ENCODE data around the gene CLDN19. TPM values are rescaled to one million over a fixed set of nuclear protein-coding genes. Genes with fewer than 3 reads are reported as not detected.

The CLDN19 gene
- total and polyA plus RNA-seq, 2 of the 8 experiments (the other 6 are each of a cell fraction or from before 2014, with no cell fraction given) = 9.7 to 17.2 TPM

GRCh38 chr1:42737986-42738677, 1.9 kb downstream of the CLDN19 start:
- Histone ChIP-seq H2BK5ac (ENCODE audit: low read depth, low read length) (no peak overlapping the region; the same call in 1 of the 2 replicates), H2BK20ac (ENCODE audit: low read length) (no peak overlapping the region), H3K79me2 (ENCODE audit: control insufficient read depth in 1 of 2, insufficient read depth in 2 of 2, low read length in 2 of 2) (no peaks in the 10 kb centered on the region), H3K4ac (replicated peaks; ENCODE audit: insufficient read length, low read depth, low read length) (no peak overlapping the region), H3K4me3 (ENCODE audit: extremely low read depth in 1 of 4, insufficient read depth in 2 of 4, low read depth in 3 of 4, low read length in 4 of 4) (no peak overlapping the region), H2BK120ac (replicated peaks; ENCODE audit: low read depth, low read length) (no peak overlapping the region), H2BK15ac (ENCODE audit: low read length) (no peak overlapping the region), H4K5ac (ENCODE audit: insufficient read length, low read depth, low read length) (no peak overlapping the region), H3K9ac (replicated peaks in 1 of 4; ENCODE audit: extremely low read depth in 1 of 4, low read depth in 3 of 4, low read length in 3 of 4) (no peak overlapping the region), H3K14ac (ENCODE audit: insufficient read length) (no peak overlapping the region), H3K36me3 (ENCODE audit: control insufficient read depth in 2 of 4, insufficient read depth in 4 of 4, low read length in 3 of 4) (no peaks in the 10 kb centered on the region), H2AFZ (ENCODE audit: low read length) (no peak overlapping the region), H2AK5ac (ENCODE audit: low read depth, low read length) (no peak overlapping the region), H4K20me1 (replicated peaks in 1 of 2; ENCODE audit: control insufficient read depth in 1 of 2, insufficient read depth in 2 of 2, low read length in 2 of 2) (peaks cover 0 to 4% of the 10 kb centered on the region in 2 experiments), H2BK12ac (ENCODE audit: low read depth, low read length) (no peak overlapping the region), H3K4me2 (ENCODE audit: insufficient read depth in 1 of 2, low read depth in 2 of 2, low read length in 2 of 2) (no peak overlapping the region; a peak in 1 of 4 replicates), H3K9me3 (ENCODE audit: insufficient read depth in 2 of 2, low read depth in 1 of 2, low read length in 1 of 2) (no peaks in the 10 kb centered on the region), H3K56ac (replicated peaks; ENCODE audit: insufficient read length, low read depth, low read length) (no peak overlapping the region), H3K4me1 (replicated peaks in 1 of 4; ENCODE audit: control insufficient read depth in 3 of 4, insufficient read depth in 4 of 4, low read length in 3 of 4) (peaks cover 0 to 41% (median 28%) of the 10 kb centered on the region in 4 experiments; a peak in 6 of 7 replicates), H4K91ac (replicated peaks; ENCODE audit: insufficient read length, low read length) (peak overlapping the region; percentile 49), H3K18ac (ENCODE audit: extremely low read depth, low read length) (no peak overlapping the region), H3K27me3 (replicated peaks in 1 of 4; ENCODE audit: control insufficient read depth in 3 of 4, extremely low read depth in 1 of 4, insufficient read depth in 3 of 4, low read length in 3 of 4) (no peaks in the 10 kb centered on the region), H3K23me2 (ENCODE audit: low read depth, low read length) (peaks cover 5% of the 10 kb centered on the region; the same call in 1 of the 2 replicates), H3K23ac (ENCODE audit: insufficient read length) (no peak overlapping the region), H3K27ac (ENCODE audit: low read depth, low read length) (no peak overlapping the region), H3K79me1 (ENCODE audit: low read depth, low read length) (peaks cover 3% of the 10 kb centered on the region; the same call in 1 of the 2 replicates), H4K8ac (ENCODE audit: extremely low read depth, insufficient read depth, low read length) (no peak overlapping the region)
- WGBS, 2 experiments (ENCODE audit: extremely low coverage in 1 of 2, insufficient coverage in 1 of 2, insufficient read length in 1 of 2, insufficient replicate concordance in 2 of 2, low coverage in 1 of 2, low lambda C conversion rate in 2 of 2, missing lambda C conversion rate in 1 of 2) = 95% methylated on average over 16 of the region's 21 CpGs; no CpG with 5 or more reads in 1 of the 2 experiments
- POLR2A ChIA-PET (ENCODE audit: partially characterized antibody) = interaction anchor here (2.2 kb wide), 1 partner anchor 56 kb away, joined by 7 read pairs; the partner anchor contains the start of gene YBX1
- DNase-seq (ENCODE audit: low read depth in 1 of 2, low spot score in 2 of 2) (no peak), FAIRE-seq (no peak)
- CTCF ChIA-PET (ENCODE audit: partially characterized antibody) = interaction anchor here (0.9 to 6.4 kb wide), 5 partner anchors 8 to 17 kb away, joined by 3 to 62 read pairs (median 3); no protein-coding TSS in a partner anchor
- TF ChIP-seq KDM4A (IDR thresholded peaks at IDR 0.05; ENCODE audit: low read depth, low read length, severe bottlenecking) (no peak), TEAD4 (IDR thresholded peaks at IDR 0.05; ENCODE audit: low read depth, low read length) (no peak), RBBP5 (IDR thresholded peaks at IDR 0.05; ENCODE audit: borderline replicate concordance, low read depth, low read length) (no peak), USF2 (IDR thresholded peaks at IDR 0.05; ENCODE audit: low read length) (no peak), CEBPB (IDR thresholded peaks at IDR 0.05; ENCODE audit: low read depth, low read length) (no peak), NANOG (IDR thresholded peaks at IDR 0.05; ENCODE audit: insufficient read depth, low read depth, low read length, poor library complexity, severe bottlenecking) (no peak), JUND (IDR thresholded peaks at IDR 0.05; ENCODE audit: low read length) (no peak), SUZ12 (IDR thresholded peaks at IDR 0.05; ENCODE audit: low read length) (no peak)
- TF ChIP-seq, protein P1, sequence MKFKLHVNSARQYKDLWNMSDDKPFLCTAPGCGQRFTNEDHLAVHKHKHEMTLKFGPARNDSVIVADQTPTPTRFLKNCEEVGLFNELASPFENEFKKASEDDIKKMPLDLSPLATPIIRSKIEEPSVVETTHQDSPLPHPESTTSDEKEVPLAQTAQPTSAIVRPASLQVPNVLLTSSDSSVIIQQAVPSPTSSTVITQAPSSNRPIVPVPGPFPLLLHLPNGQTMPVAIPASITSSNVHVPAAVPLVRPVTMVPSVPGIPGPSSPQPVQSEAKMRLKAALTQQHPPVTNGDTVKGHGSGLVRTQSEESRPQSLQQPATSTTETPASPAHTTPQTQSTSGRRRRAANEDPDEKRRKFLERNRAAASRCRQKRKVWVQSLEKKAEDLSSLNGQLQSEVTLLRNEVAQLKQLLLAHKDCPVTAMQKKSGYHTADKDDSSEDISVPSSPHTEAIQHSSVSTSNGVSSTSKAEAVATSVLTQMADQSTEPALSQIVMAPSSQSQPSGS (IDR thresholded peaks at IDR 0.05; ENCODE audit: low read length) = no peak

All from H1 (cell line).